Measurements from ENCODE around the gene CLCN4. TPM values are rescaled to one million over a fixed set of nuclear protein-coding genes. Genes with fewer than 3 reads are reported as not detected.

CLCN4 gene
- total and polyA plus RNA-seq, 2 donors (not counting 1 experiment from before 2014, with no cell fraction given), result 7.7 to 9.1 TPM

GRCh38 chrX:10111364-10112148 lies 45.2 kb upstream of the CLCN4 start:
- H3K4me2 ChIP-seq (replicated peaks; ENCODE audit: low read depth, low read length, poor library complexity, severe bottlenecking), result peak overlapping the region; percentile 70
- peaks cover 0 to 13% of the 10 kb centered on the region in 2 experiments for H3K36me3 ChIP-seq (replicated peaks in 1 of 2; ENCODE audit: control extremely low read depth in 1 of 2, control insufficient read depth in 1 of 2, extremely low read depth in 1 of 2, insufficient read depth in 2 of 2, low read length in 1 of 2)
- POLR2A ChIA-PET, result interaction anchor here (0.7 to 3.7 kb wide), 12 partner anchors 8 to 220 kb away, joined by 3 to 45 read pairs (median 7); no protein-coding TSS in a partner anchor
- no peak for TF ChIP-seq EZH2 (IDR thresholded peaks at IDR 0.05; ENCODE audit: borderline replicate concordance, insufficient read depth, low read depth, low read length, poor library complexity, severe bottlenecking)
- TF ChIP-seq, protein P1, sequence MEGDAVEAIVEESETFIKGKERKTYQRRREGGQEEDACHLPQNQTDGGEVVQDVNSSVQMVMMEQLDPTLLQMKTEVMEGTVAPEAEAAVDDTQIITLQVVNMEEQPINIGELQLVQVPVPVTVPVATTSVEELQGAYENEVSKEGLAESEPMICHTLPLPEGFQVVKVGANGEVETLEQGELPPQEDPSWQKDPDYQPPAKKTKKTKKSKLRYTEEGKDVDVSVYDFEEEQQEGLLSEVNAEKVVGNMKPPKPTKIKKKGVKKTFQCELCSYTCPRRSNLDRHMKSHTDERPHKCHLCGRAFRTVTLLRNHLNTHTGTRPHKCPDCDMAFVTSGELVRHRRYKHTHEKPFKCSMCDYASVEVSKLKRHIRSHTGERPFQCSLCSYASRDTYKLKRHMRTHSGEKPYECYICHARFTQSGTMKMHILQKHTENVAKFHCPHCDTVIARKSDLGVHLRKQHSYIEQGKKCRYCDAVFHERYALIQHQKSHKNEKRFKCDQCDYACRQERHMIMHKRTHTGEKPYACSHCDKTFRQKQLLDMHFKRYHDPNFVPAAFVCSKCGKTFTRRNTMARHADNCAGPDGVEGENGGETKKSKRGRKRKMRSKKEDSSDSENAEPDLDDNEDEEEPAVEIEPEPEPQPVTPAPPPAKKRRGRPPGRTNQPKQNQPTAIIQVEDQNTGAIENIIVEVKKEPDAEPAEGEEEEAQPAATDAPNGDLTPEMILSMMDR (IDR thresholded peaks at IDR 0.05), result no peak
- peaks cover 79 to 97% of the 10 kb centered on the region in 2 donors for H3K4me1 ChIP-seq (ENCODE audit: control insufficient read depth in 2 of 2, insufficient read depth in 2 of 2, low read length in 2 of 2)
- Mint-ChIP-seq H3K27me3 (no peaks in the 10 kb centered on the region), H3K9me3 (ENCODE audit: insufficient read depth) (no peaks in the 10 kb centered on the region), H3K27ac (peak overlapping the region; percentile 100), H3K4me3 (peak overlapping the region; percentile 92), H3K4me1 (peaks cover 77% of the 10 kb centered on the region)
- 1% methylated on average over 13 of the region's 26 CpGs for WGBS (ENCODE audit: insufficient coverage)
- no peaks in the 10 kb centered on the region for H3K9me3 ChIP-seq (ENCODE audit: control extremely low read depth in 1 of 3, control insufficient read depth in 2 of 3, insufficient read depth in 1 of 3, low read length in 2 of 3)
- ATAC-seq (ENCODE audit: low read depth), result peak; percentile 70
- no peaks in the 10 kb centered on the region for H3K27me3 ChIP-seq (replicated peaks in 1 of 4; ENCODE audit: control extremely low read depth in 1 of 4, control insufficient read depth in 3 of 4, insufficient read depth in 4 of 4, low read length in 3 of 4)
- H3K9ac ChIP-seq (ENCODE audit: low read length), result peak overlapping the region; percentile 53
- peak overlapping the region; percentile 50 for H2AFZ ChIP-seq (ENCODE audit: insufficient read depth, low read depth, low read length, poor library complexity, severe bottlenecking)
- DNase-seq, result peak; percentile 88
- H3K79me2 ChIP-seq (ENCODE audit: control insufficient read depth, insufficient read depth, low read length), result peaks cover 29% of the 10 kb centered on the region
- H4K20me1 ChIP-seq (ENCODE audit: control insufficient read depth, insufficient read depth, low read length, poor library complexity, severe bottlenecking), result no peaks in the 10 kb centered on the region
- intact Hi-C loops (cut with micrococcal nuclease), result loop anchor here (1.0 to 10.0 kb wide), 8 partner anchors 8 to 1367 kb away; partner anchors contain the start of genes HCCS and TBL1X
- CTCF ChIA-PET, result interaction anchor here (0.7 to 13.3 kb wide), 16 partner anchors 8 to 240 kb away, joined by 3 to 160 read pairs (median 4); no protein-coding TSS in a partner anchor
- peak overlapping the region; percentile 81 to 98 for H3K27ac ChIP-seq (ENCODE audit: low read length in 2 of 2)
- peak overlapping the region in 4 of 5 experiments; percentile 16 to 43 (median 28) for H3K4me3 ChIP-seq (ENCODE audit: control extremely low read depth in 1 of 5, extremely low read depth in 1 of 5, insufficient read depth in 1 of 5, low read depth in 2 of 5, low read length in 4 of 5)
